ENCODE data around the gene KDF1. TPM values are rescaled to one million over a fixed set of nuclear protein-coding genes. Genes with fewer than 3 reads are reported as not detected.
"Not testable (repeated sequence)": the region's sequence is repeated elsewhere in the genome, so short reads cannot be mapped to it uniquely, and the experiment has no call there.

The KDF1 gene
- total RNA-seq, 1 donor from 2014 or later = 11.9 TPM

GRCh38 chr1:26994787-26995517 lies 34.7 kb upstream of the KDF1 start:
- Mint-ChIP-seq H3K27me3 (ENCODE audit: low read depth) (peaks cover 40% of the 10 kb centered on the region), H3K4me3 (peak overlapping the region; percentile 77), H3K9me3 (no peaks in the 10 kb centered on the region), H3K36me3 (no peaks in the 10 kb centered on the region), H3K4me1 (peaks cover 65% of the 10 kb centered on the region), H3K27ac (peak overlapping the region; percentile 85)
- TF ChIP-seq CTCF (IDR thresholded peaks at IDR 0.05; ENCODE audit: unreplicated experiment) = no peak
- DNase-seq (ENCODE audit: low spot score in 2 of 2, unreplicated experiment in 2 of 2) = no peak

- Mint-ChIP-seq H3K27ac (peak overlapping the region; percentile 85), H3K36me3 (no peaks in the 10 kb centered on the region), H3K4me3 (peak overlapping the region; percentile 77), H3K9me3 (no peaks in the 10 kb centered on the region), H3K4me1 (peaks cover 58% of the 10 kb centered on the region), H3K27me3 (ENCODE audit: low read depth) (peaks cover 43% of the 10 kb centered on the region)
- TF ChIP-seq CTCF (IDR thresholded peaks at IDR 0.05; ENCODE audit: unreplicated experiment) = no peak
- no peak for DNase-seq (ENCODE audit: low spot score in 2 of 2, unreplicated experiment in 2 of 2)
Measured at GRCh38 chr1:26994020-26994786, 33.9 kb upstream of the KDF1 start.

- TF ChIP-seq CTCF (IDR thresholded peaks at IDR 0.05; ENCODE audit: unreplicated experiment) = no peak
- peaks cover 43% of the 10 kb centered on the region for H3K27me3 Mint-ChIP-seq (ENCODE audit: low read depth)
- H3K4me3 Mint-ChIP-seq = peak within 1 kb of the TSS; percentile 77
- DNase-seq (ENCODE audit: low spot score in 2 of 2, unreplicated experiment in 2 of 2) = peak; percentile 57 to 77
- H3K4me1 Mint-ChIP-seq = peaks cover 50% of the 10 kb centered on the region
- no peaks in the 10 kb centered on the region for H3K9me3 Mint-ChIP-seq
- no peaks in the 10 kb centered on the region for H3K36me3 Mint-ChIP-seq
- peak within 1 kb of the TSS; percentile 85 for H3K27ac Mint-ChIP-seq
Measured at GRCh38 chr1:26993237-26994019, 33.2 kb upstream of the KDF1 start, which contains the start of gene TRNP1. TSS of gene TRNP1 (plus strand) at chr1:26993692. CDS start at chr1:26993787, 95 bp downstream.

- DNase-seq (ENCODE audit: low spot score in 2 of 2, unreplicated experiment in 2 of 2) = no peak
- no peaks in the 10 kb centered on the region for H3K9me3 Mint-ChIP-seq
- H3K27ac Mint-ChIP-seq = no peak overlapping the region
- TF ChIP-seq CTCF (IDR thresholded peaks at IDR 0.05; ENCODE audit: unreplicated experiment) = no peak
- peaks cover 40% of the 10 kb centered on the region for H3K27me3 Mint-ChIP-seq (ENCODE audit: low read depth)
- H3K36me3 Mint-ChIP-seq = no peaks in the 10 kb centered on the region
- peaks cover 36% of the 10 kb centered on the region for H3K4me1 Mint-ChIP-seq
- H3K4me3 Mint-ChIP-seq = peak overlapping the region; percentile 7
Measured at GRCh38 chr1:26991310-26992116, 31.2 kb upstream of the KDF1 start.

- H3K9me3 Mint-ChIP-seq; H3K27ac Mint-ChIP-seq; H3K4me3 Mint-ChIP-seq; H3K36me3 Mint-ChIP-seq; DNase-seq (ENCODE audit: low spot score in 2 of 2, unreplicated experiment in 2 of 2): not testable (repeated sequence)
- Mint-ChIP-seq H3K4me1 (peaks cover 18% of the 10 kb centered on the region), H3K27me3 (ENCODE audit: low read depth) (peaks cover 28% of the 10 kb centered on the region)
Measured at GRCh38 chr1:26989403-26990109, 29.3 kb upstream of the KDF1 start.
